Measurements from ENCODE around the gene MROH9. TPM values are rescaled to one million over a fixed set of nuclear protein-coding genes. Genes with fewer than 3 reads are reported as not detected.

MROH9 gene
- total and polyA plus RNA-seq, 2 of the 8 experiments (the other 6 are each of a cell fraction or from before 2014, with no cell fraction given), result not detected

DNA sequence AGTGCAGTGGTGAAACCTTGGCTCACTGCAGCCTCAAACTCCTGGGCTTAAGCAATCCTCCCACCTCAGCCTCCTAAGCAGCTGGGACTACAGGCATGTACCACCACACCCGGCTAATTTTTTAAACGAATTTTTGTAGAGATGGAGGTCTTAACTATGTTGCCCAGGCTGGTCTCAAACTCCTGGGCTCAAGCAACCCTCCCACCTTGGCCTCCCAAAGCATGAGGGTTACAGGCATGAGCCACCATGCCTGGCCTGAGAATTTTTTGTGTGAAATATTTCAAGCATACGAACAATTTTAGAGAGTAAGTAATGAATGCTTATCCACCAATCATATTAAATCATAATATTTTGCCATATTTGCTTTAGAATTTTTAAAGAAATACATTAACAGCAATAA lies 51.6 kb downstream of the MROH9 start:
- DNase-seq (ENCODE audit: low read depth in 1 of 2, low spot score in 2 of 2) (no peak), FAIRE-seq (no peak)
- H3K56ac ChIP-seq (replicated peaks; ENCODE audit: insufficient read length, low read depth, low read length), result no peak overlapping the region
- H3K9ac ChIP-seq (replicated peaks in 1 of 4; ENCODE audit: extremely low read depth in 1 of 4, low read depth in 3 of 4, low read length in 3 of 4), result no peak overlapping the region
- H3K27me3 ChIP-seq (replicated peaks in 1 of 4; ENCODE audit: control insufficient read depth in 3 of 4, extremely low read depth in 1 of 4, insufficient read depth in 3 of 4, low read length in 3 of 4), result no peaks in the 10 kb centered on the region
- no peak overlapping the region for H3K18ac ChIP-seq (ENCODE audit: extremely low read depth, low read length)
- no peaks in the 10 kb centered on the region for H3K23me2 ChIP-seq (ENCODE audit: low read depth, low read length)
- no peak overlapping the region for H3K27ac ChIP-seq (ENCODE audit: low read depth, low read length)
- H2BK12ac ChIP-seq (ENCODE audit: low read depth, low read length), result no peak overlapping the region
- no peak overlapping the region for H2BK20ac ChIP-seq (ENCODE audit: low read length)
- TF ChIP-seq SIN3A (conservative IDR thresholded peaks at IDR 0.05 in 1 of 2, IDR thresholded peaks at IDR 0.05 in 1 of 2; ENCODE audit: low read depth in 1 of 2, low read length in 2 of 2) (no peak), GABPA (IDR thresholded peaks at IDR 0.05; ENCODE audit: borderline replicate concordance, insufficient read depth, low read length) (no peak), SIRT6 (IDR thresholded peaks at IDR 0.05; ENCODE audit: low read length) (no peak), RFX5 (IDR thresholded peaks at IDR 0.05; ENCODE audit: borderline replicate concordance, low read depth, low read length) (no peak), JUND (IDR thresholded peaks at IDR 0.05; ENCODE audit: low read length) (no peak)
- no peak overlapping the region for H2AFZ ChIP-seq (ENCODE audit: low read length)
- ChIA-PET CTCF (ENCODE audit: partially characterized antibody) (interaction anchor here (1.0 to 1.9 kb wide), 5 partner anchors 11 to 327 kb away, joined by 3 to 5 read pairs (median 3); partner anchors contain the start of gene FMO4), POLR2A (ENCODE audit: partially characterized antibody) (no interaction called here)
- no peaks in the 10 kb centered on the region for H3K4me1 ChIP-seq (replicated peaks in 1 of 4; ENCODE audit: control insufficient read depth in 3 of 4, insufficient read depth in 4 of 4, low read length in 3 of 4)
- H2BK5ac ChIP-seq (ENCODE audit: low read depth, low read length), result no peak overlapping the region
- H3K23ac ChIP-seq (ENCODE audit: insufficient read length), result no peak overlapping the region
- H3K79me2 ChIP-seq (ENCODE audit: control insufficient read depth in 1 of 2, insufficient read depth in 2 of 2, low read length in 2 of 2), result no peaks in the 10 kb centered on the region
- H4K20me1 ChIP-seq (replicated peaks in 1 of 2; ENCODE audit: control insufficient read depth in 1 of 2, insufficient read depth in 2 of 2, low read length in 2 of 2), result no peaks in the 10 kb centered on the region
- H3K14ac ChIP-seq (ENCODE audit: insufficient read length), result no peak overlapping the region
- no peak overlapping the region for H4K91ac ChIP-seq (replicated peaks; ENCODE audit: insufficient read length, low read length)
- no peaks in the 10 kb centered on the region for H3K79me1 ChIP-seq (ENCODE audit: low read depth, low read length)
- WGBS, 2 experiments (ENCODE audit: extremely low coverage in 1 of 2, insufficient coverage in 1 of 2, insufficient read length in 1 of 2, insufficient replicate concordance in 2 of 2, low coverage in 1 of 2, low lambda C conversion rate in 2 of 2, missing lambda C conversion rate in 1 of 2), result 90% methylated on average over 3 of the region's 3 CpGs; no CpG with 5 or more reads in 1 of the 2 experiments
- no peak overlapping the region for H4K5ac ChIP-seq (ENCODE audit: insufficient read length, low read depth, low read length)
- H2BK15ac ChIP-seq (ENCODE audit: low read length), result no peak overlapping the region
- H3K4me3 ChIP-seq (ENCODE audit: extremely low read depth in 1 of 4, insufficient read depth in 2 of 4, low read depth in 3 of 4, low read length in 4 of 4), result no peak overlapping the region
- no peak overlapping the region for H3K4me2 ChIP-seq (ENCODE audit: insufficient read depth in 1 of 2, low read depth in 2 of 2, low read length in 2 of 2)
- H4K8ac ChIP-seq (ENCODE audit: extremely low read depth, insufficient read depth, low read length), result no peak overlapping the region
- no peaks in the 10 kb centered on the region for H3K36me3 ChIP-seq (ENCODE audit: control insufficient read depth in 2 of 4, insufficient read depth in 4 of 4, low read length in 3 of 4)
- H3K4ac ChIP-seq (replicated peaks; ENCODE audit: insufficient read length, low read depth, low read length), result no peak overlapping the region
- no peak overlapping the region for H2BK120ac ChIP-seq (replicated peaks; ENCODE audit: low read depth, low read length)
- H2AK5ac ChIP-seq (ENCODE audit: low read depth, low read length), result no peak overlapping the region
- H3K9me3 ChIP-seq (ENCODE audit: insufficient read depth in 2 of 2, low read depth in 1 of 2, low read length in 1 of 2), result no peaks in the 10 kb centered on the region
